NCI-H526 treated with DMSO at 0.1 percent for 48 hours (cell line): ENCODE data around the gene EIF1.

Experiments used
- DNase-seq: peaks from one replicate; lab custom pipeline; 2025; lab: John Stamatoyannopoulos, UW

Gene EIF1

GRCh38 chr17:41735744-41736143 lies 47.1 kb downstream of the EIF1 start:
- DNase-seq = no peak

- no peak for DNase-seq
Measured at GRCh38 chr17:41736983-41737679, 48.4 kb downstream of the EIF1 start.

- DNase-seq = no peak
Measured at GRCh38 chr17:41737680-41738023, 49.0 kb downstream of the EIF1 start.

GRCh38 chr17:41738077-41738800 lies 49.6 kb downstream of the EIF1 start:
- DNase-seq = peak; percentile 57

GRCh38 chr17:41738801-41739112 lies 50.1 kb downstream of the EIF1 start:
- DNase-seq = no peak

DNA sequence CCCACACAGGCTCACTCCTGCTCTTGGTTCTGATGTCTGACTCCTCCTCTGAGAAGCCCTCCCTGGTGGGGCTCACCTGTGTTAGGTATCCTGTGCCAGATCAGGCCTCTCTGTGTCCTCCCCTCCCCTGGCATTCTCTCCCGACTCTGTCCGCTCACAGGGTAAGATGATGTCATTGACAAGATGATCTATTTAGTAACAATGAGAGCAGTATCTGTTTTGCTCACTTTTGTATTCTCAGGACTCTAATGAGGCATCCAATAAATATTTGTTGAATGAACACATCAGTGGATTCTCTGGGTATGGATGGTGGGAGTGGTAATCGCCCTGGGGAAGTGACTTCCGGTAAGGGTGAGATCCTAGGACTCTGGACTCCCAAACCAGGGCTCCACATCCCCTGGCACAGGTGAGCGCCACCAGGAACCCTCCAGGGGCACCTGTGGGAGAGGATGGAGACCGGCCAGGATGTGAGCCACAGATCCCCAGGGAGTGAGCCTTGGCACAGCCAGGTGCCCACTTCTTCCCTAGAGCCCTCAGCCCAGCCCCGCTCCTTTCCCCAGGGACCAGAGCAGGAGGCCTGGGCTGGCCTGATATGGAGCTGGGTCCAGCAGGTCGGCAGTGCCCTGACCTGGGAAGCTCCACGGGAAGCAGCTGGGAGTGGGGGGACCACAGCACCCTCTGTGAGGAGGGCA lies 51.1 kb downstream of the EIF1 start:
- no peak for DNase-seq

DNA sequence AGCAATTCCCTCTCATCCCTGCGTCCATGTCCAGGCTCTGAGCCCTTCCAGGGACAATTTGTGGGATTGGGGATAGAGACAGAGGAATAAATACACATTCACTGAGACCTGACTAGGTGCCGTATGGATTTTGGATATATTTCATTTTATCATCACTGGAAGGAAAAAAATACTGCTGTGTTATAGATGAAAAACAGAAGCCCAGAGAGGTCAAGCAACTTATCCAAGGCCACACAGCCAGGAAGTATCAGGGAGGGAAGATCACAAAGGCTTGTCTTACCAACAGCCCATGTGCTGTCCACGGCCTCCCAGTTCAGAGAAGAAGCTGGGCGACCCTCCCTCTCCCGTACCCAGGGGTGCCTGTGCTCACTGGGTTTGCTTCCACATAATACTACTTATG lies 51.8 kb downstream of the EIF1 start:
- DNase-seq = no peak

- DNase-seq = no peak
Measured at GRCh38 chr17:41741709-41742108, 53.0 kb downstream of the EIF1 start.
